Activated T-cell treated with anti-CD3 and anti-CD28 coated beads for 24 hours (primary cell): ENCODE measurements around the gene ALG2.

Experiments used
- DNase-seq: peaks from one replicate; pipeline ENCODE4 v3.0.0-alpha.2; 2020; ENCODE audit warnings: low read depth

Gene ALG2

DNA sequence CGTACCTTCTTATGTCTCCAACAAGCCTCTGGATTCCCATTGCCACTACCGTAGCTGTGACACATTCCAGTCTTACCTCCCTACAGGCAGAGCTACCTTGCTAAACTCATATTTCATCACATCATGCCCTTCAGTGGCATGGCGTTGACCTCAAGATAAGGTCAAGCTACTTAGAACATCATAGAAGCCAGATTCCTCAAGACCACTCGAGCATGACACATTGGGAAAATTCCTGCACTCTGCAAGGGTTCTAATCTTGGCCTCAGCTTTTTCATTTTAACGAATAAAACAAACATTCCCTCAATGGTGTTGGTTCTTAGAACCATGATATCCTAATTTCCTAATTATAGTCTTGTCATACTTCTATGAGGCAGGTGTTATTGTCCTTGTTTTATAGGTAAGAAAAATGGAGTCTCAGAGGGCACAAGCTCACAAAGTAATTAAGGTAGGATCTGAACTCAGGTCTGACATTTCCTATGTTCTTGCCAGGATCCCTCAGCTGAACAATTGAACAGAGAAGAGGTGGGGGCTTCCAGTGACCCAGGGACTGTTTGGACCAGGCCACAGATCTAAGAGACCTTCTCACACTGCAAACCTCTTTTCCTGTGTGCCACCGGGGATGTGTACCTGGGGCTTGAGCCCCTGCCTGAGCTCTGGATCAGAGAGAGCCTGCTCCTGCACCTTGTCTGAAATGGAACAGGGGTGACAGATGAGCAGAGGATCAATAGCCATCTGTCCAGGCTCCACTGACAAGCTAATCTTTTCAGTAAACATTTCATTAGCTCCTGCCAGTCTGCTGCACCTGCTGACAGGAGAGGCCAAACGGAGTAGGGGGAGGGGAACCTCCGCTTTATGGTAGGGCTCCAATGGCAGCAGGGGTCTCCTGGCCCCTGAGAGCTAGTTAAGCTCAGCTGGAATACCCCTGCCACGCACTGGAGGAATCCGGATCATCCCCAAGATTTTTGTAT is 49.3 kb downstream of the ALG2 start:
- no peak for DNase-seq

DNA sequence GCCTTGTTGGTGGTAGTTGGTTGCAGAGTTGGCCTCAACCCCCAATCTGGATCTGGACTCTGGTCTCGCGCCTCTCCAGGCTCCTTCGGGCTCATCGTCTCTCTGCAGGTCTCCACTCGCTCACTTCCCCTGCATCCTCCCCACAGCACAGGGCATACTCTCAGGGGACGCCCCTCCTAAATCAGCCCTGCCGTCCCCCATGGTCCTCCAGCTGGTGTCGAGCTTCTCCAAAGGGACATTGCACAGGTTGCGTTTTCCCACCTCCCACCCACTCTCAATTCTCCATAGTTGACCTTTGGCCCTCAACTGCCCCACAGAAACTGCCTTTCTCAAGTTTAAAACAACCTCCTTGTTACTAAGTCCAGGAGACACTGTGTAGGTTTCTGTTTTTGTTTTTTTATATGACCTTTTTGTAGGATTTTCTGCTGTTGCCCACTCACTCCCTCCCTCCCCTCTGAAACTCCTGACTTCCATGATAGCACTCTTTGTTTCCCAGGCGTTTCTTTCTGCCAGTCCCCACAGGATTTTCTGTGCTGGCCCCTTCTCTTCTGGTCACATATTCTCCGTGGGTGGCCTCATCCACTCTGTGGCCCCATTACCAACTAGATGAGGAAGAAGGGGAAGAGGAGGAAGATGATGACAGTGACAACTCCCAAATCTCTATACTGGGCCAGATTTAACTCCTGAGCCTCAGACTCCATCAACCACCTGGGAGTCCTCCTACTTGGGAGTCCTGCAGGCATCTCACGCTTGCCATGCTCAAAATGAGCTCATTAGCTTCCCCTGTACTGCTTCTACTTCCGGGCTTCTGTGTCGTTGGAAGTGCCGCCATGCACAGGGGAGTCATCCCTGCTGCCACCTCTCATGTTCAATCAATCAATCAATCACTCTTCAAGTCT is 50.3 kb downstream of the ALG2 start:
- no peak for DNase-seq

DNA sequence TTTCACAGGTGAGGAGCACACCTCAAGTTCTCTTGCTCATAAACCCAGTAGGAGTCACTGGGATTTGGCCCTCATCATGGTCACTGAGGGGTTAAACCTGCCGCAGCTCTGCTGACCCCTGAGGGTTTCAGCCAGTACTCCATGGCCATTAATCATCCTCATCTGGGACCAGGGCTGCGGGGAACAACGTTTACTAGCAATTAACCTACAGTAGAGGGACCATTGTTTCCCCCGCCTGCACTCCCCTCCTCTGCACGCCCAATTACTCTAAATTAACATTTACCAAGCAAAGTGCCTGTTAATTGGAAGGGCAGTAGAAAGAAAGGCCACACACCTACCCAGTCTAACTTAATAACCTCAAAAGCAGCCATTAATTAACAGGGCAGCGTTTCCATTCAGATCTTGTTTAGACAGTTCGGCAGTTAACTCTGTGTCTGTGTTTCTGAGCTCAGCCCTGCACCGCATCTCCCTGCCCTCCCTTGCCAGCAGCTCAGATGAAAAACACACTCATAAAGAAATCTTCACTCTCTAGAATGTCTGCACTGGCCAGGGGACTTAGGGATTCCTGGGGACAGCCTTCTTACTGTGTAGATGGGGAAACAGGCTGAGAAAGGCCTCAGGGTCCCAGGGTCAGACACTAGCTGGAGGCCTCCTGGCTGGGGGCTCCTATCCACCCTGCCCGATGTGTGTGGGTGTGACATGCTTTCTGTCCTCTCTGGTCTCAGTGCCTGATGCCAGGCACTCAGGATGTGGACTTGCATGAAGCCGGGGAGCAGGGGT is 51.6 kb downstream of the ALG2 start:
- DNase-seq = no peak

DNA sequence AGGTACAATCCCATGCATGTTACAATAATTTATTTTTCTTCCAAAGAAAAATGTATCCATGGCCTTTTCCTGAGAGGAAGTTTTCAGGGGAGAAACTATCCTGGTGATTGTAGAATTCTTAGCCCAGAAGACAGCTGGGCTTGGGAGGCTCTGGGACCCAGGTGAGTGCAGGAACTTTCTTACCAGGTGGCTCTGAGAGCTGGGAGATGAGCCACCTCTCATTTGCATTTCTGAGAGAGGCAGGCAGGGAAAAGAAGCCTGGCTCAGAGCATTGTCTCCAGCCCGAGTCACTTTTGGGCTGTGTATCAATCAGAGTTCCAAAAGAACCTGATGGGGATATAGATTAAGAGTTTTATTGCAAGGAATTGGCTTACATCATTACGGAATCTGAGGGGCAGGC is 52.7 kb downstream of the ALG2 start:
- no peak for DNase-seq

DNA sequence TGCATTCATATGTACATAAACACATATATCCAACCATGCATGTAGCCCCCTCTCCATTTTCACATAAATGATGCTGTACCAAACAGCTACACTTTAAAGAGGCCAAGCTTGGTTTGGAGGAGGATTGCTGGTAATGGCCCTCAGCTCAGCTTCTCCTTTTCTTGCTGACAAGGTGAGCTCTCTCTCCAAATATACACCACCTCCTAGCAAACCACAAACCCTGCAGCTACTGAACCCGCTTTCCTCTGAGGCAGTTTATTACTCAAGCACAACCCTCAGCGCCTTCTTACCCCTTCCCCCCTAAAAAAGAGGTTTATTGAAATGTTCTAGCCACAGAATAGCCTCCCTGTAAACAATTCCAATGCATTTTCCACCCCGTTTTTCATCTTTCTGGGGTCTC is 54.0 kb downstream of the ALG2 start:
- DNase-seq = no peak

DNA sequence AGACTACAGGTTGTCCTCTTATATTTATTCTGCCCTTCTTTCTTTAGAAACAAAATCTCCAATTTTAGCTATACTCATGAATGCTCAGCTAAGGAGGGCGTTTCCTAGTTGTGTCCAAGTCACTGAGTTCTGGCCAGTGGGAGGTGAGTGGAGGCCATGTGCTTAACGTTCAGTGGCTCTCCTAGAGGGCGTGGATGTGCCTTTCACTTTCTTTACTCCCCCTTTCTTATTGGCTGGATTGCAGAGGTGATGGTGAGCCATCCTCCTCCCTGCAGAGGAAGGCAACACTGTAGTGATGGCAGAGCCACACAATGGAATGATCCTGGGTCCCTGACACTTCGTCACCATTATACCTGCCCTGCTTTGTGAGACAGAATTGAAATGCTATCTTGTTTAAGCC is 54.6 kb downstream of the ALG2 start:
- no peak for DNase-seq
